ENCODE data around the gene CLDN3. TPM values are rescaled to one million over a fixed set of nuclear protein-coding genes. Genes with fewer than 3 reads are reported as not detected.
A peak's percentile ranks its signal among the peaks of the same experiment; 100 is the strongest.

The CLDN3 gene
- polyA plus RNA-seq, 1 donor from 2014 or later: not detected

DNA sequence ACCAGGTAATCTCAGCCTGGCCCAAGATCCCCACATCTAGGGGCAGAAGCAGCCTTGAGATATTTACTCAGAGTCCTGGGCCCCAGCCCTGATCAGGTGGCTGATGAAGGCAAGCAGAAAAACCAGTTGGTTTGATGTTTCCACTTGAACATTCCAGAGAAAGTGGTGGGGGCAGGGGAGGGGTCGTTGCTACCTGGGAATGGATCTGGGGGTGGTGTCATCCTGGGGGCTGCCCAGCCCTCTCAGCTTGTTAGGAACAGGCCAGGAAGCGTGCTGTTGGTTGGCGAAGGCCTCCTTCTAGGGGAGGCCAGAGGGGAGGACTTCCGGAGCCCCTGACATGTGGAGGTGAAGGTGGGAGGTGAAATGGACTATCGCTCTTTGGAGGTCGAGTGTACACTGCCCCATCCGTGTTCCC lies 27.7 kb downstream of the CLDN3 start:
- Histone ChIP-seq H3K9ac (ENCODE audit: low read length) (peak overlapping the region; percentile 41), H3K36me3 (ENCODE audit: insufficient read depth, low read length) (no peaks in the 10 kb centered on the region), H3K4me3 (ENCODE audit: low read length) (peak overlapping the region; percentile 48), H3K27ac (ENCODE audit: low read length) (peak overlapping the region; percentile 63), H3K4me2 (ENCODE audit: low read length) (no peak overlapping the region), H4K20me1 (ENCODE audit: insufficient read depth) (no peaks in the 10 kb centered on the region), H3K9me2 (ENCODE audit: insufficient read depth, low read length) (no peaks in the 10 kb centered on the region), H3K79me2 (replicated peaks; ENCODE audit: insufficient read depth, low read length) (no peaks in the 10 kb centered on the region), H3K27me3 (ENCODE audit: insufficient read depth, low read depth, low read length) (no peaks in the 10 kb centered on the region), H3F3A (ENCODE audit: insufficient read depth, low read length, poor library complexity, severe bottlenecking) (no peaks in the 10 kb centered on the region), H2AFZ (ENCODE audit: low read depth, low read length) (no peak overlapping the region), H3K9me3 (ENCODE audit: low read length) (no peaks in the 10 kb centered on the region)
- TF ChIP-seq EP300 (conservative IDR thresholded peaks at IDR 0.05; ENCODE audit: poor library complexity, severe bottlenecking) (no peak), TAF1 (IDR thresholded peaks at IDR 0.05; ENCODE audit: low read depth) (no peak), MXI1 (conservative IDR thresholded peaks at IDR 0.05; ENCODE audit: poor library complexity, severe bottlenecking) (no peak), POLR2AphosphoS5 (IDR thresholded peaks at IDR 0.05) (no peak), EZH2 (IDR thresholded peaks at IDR 0.05; ENCODE audit: borderline replicate concordance, insufficient read depth, low read length, poor library complexity, severe bottlenecking) (no peak), CTCF (IDR thresholded peaks at IDR 0.05; ENCODE audit: poor library complexity, severe bottlenecking) (no peak), RAD21 (conservative IDR thresholded peaks at IDR 0.05) (no peak), SMC3 (conservative IDR thresholded peaks at IDR 0.05; ENCODE audit: poor library complexity) (no peak)
- TF ChIP-seq, protein P1, sequence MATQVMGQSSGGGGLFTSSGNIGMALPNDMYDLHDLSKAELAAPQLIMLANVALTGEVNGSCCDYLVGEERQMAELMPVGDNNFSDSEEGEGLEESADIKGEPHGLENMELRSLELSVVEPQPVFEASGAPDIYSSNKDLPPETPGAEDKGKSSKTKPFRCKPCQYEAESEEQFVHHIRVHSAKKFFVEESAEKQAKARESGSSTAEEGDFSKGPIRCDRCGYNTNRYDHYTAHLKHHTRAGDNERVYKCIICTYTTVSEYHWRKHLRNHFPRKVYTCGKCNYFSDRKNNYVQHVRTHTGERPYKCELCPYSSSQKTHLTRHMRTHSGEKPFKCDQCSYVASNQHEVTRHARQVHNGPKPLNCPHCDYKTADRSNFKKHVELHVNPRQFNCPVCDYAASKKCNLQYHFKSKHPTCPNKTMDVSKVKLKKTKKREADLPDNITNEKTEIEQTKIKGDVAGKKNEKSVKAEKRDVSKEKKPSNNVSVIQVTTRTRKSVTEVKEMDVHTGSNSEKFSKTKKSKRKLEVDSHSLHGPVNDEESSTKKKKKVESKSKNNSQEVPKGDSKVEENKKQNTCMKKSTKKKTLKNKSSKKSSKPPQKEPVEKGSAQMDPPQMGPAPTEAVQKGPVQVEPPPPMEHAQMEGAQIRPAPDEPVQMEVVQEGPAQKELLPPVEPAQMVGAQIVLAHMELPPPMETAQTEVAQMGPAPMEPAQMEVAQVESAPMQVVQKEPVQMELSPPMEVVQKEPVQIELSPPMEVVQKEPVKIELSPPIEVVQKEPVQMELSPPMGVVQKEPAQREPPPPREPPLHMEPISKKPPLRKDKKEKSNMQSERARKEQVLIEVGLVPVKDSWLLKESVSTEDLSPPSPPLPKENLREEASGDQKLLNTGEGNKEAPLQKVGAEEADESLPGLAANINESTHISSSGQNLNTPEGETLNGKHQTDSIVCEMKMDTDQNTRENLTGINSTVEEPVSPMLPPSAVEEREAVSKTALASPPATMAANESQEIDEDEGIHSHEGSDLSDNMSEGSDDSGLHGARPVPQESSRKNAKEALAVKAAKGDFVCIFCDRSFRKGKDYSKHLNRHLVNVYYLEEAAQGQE (IDR thresholded peaks at IDR 0.05; ENCODE audit: borderline replicate concordance): no peak

DNA sequence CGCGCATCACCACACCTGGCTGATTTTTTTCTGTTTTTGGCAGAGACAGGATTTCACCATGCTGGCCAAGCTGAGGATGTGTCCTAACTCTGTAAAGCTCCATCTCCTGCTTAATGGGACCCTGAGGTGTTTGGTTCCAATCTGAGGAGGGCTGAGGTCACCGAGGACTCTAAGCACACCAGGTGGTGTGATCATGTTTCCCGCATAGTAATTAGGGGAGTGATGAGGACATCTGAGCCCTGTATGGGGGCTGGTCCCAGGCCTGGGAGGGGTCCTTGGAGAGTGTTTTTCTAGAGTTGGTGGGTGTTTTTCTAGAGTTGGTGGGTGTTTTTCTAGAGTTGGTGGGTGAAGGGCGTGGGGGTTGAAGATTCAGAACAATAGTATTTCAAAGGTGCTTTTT lies 28.5 kb downstream of the CLDN3 start:
- no peak overlapping the region for H2AFZ ChIP-seq (ENCODE audit: low read depth, low read length)
- no peaks in the 10 kb centered on the region for H3K9me3 ChIP-seq (ENCODE audit: low read length)
- no peak overlapping the region for H3K9ac ChIP-seq (ENCODE audit: low read length)
- no peak overlapping the region for H3K4me3 ChIP-seq (ENCODE audit: low read length)
- H3K9me2 ChIP-seq (ENCODE audit: insufficient read depth, low read length): no peaks in the 10 kb centered on the region
- H3K36me3 ChIP-seq (ENCODE audit: insufficient read depth, low read length): no peaks in the 10 kb centered on the region
- no peak overlapping the region for H3K27ac ChIP-seq (ENCODE audit: low read length)
- no peaks in the 10 kb centered on the region for H3K79me2 ChIP-seq (replicated peaks; ENCODE audit: insufficient read depth, low read length)
- no peak overlapping the region for H3K4me2 ChIP-seq (ENCODE audit: low read length)
- no peaks in the 10 kb centered on the region for H3F3A ChIP-seq (ENCODE audit: insufficient read depth, low read length, poor library complexity, severe bottlenecking)
- TF ChIP-seq CTCF (IDR thresholded peaks at IDR 0.05; ENCODE audit: poor library complexity, severe bottlenecking): no peak
- TF ChIP-seq POLR2AphosphoS5 (IDR thresholded peaks at IDR 0.05): no peak
- no peak for TF ChIP-seq EP300 (conservative IDR thresholded peaks at IDR 0.05; ENCODE audit: poor library complexity, severe bottlenecking)
- TF ChIP-seq TAF1 (IDR thresholded peaks at IDR 0.05; ENCODE audit: low read depth): no peak
- TF ChIP-seq MXI1 (conservative IDR thresholded peaks at IDR 0.05; ENCODE audit: poor library complexity, severe bottlenecking): no peak
- TF ChIP-seq EZH2 (IDR thresholded peaks at IDR 0.05; ENCODE audit: borderline replicate concordance, insufficient read depth, low read length, poor library complexity, severe bottlenecking): no peak
- TF ChIP-seq, protein P1 (IDR thresholded peaks at IDR 0.05; ENCODE audit: borderline replicate concordance): no peak
- no peak for TF ChIP-seq SMC3 (conservative IDR thresholded peaks at IDR 0.05; ENCODE audit: poor library complexity)
- no peak for TF ChIP-seq RAD21 (conservative IDR thresholded peaks at IDR 0.05)
- H4K20me1 ChIP-seq (ENCODE audit: insufficient read depth): no peaks in the 10 kb centered on the region
- H3K27me3 ChIP-seq (ENCODE audit: insufficient read depth, low read depth, low read length): no peaks in the 10 kb centered on the region

Measured in neural cell (in vitro differentiated cells).